Osteocyte (in vitro differentiated cells): ENCODE results near the gene ACBD4. TPM values are rescaled to one million over a fixed set of nuclear protein-coding genes. Genes with fewer than 3 reads are reported as not detected.
A peak's percentile ranks its signal among the peaks of the same experiment; 100 is the strongest.

Source experiments
- DNase-seq: peaks from one replicate; pipeline ENCODE4 v3.0.0; 2021; ENCODE audit warnings: mixed read lengths; ENCODE audit not compliant: unreplicated experiment; ENCODE audit errors: extremely low spot score
- H3K27ac Mint-ChIP-seq: one replicate; pipeline ENCODE4 v1.8.0; 2021; ENCODE audit warnings: mild to moderate bottlenecking, mixed read lengths; ENCODE audit not compliant: unreplicated experiment
- H3K27me3 Mint-ChIP-seq: one replicate; pipeline ENCODE4 v1.8.0; 2021; ENCODE audit warnings: mixed read lengths; ENCODE audit not compliant: unreplicated experiment
- H3K36me3 Mint-ChIP-seq: one replicate; pipeline ENCODE4 v1.8.0; 2021; ENCODE audit warnings: mixed read lengths; ENCODE audit not compliant: unreplicated experiment
- H3K4me1 Mint-ChIP-seq: one replicate; pipeline ENCODE4 v1.8.0; 2021; ENCODE audit warnings: mixed read lengths; ENCODE audit not compliant: unreplicated experiment
- H3K4me3 Mint-ChIP-seq: one replicate; pipeline ENCODE4 v1.8.0; 2021; ENCODE audit warnings: mild to moderate bottlenecking, moderate library complexity, mixed read lengths; ENCODE audit not compliant: unreplicated experiment
- H3K9me3 Mint-ChIP-seq: one replicate; pipeline ENCODE4 v1.8.0; 2021; ENCODE audit warnings: mixed read lengths; ENCODE audit not compliant: unreplicated experiment
- CTCF ChIP-seq: fragments of 200-600 bp; sonication (generic); IDR thresholded peaks from 2 replicates; pipeline ENCODE4 v1.5.0; 2021; ENCODE audit warnings: antibody characterized with exemption, mild to moderate bottlenecking, moderate library complexity
- total RNA-seq: library from RNA; stranded (reverse); gene quantifications from 2 replicates; pipeline ENCODE4 v1.2.1, GENCODE V29; 2021

Gene ACBD4
- total RNA-seq, 1 donor from 2014 or later: 8.1 TPM

DNA sequence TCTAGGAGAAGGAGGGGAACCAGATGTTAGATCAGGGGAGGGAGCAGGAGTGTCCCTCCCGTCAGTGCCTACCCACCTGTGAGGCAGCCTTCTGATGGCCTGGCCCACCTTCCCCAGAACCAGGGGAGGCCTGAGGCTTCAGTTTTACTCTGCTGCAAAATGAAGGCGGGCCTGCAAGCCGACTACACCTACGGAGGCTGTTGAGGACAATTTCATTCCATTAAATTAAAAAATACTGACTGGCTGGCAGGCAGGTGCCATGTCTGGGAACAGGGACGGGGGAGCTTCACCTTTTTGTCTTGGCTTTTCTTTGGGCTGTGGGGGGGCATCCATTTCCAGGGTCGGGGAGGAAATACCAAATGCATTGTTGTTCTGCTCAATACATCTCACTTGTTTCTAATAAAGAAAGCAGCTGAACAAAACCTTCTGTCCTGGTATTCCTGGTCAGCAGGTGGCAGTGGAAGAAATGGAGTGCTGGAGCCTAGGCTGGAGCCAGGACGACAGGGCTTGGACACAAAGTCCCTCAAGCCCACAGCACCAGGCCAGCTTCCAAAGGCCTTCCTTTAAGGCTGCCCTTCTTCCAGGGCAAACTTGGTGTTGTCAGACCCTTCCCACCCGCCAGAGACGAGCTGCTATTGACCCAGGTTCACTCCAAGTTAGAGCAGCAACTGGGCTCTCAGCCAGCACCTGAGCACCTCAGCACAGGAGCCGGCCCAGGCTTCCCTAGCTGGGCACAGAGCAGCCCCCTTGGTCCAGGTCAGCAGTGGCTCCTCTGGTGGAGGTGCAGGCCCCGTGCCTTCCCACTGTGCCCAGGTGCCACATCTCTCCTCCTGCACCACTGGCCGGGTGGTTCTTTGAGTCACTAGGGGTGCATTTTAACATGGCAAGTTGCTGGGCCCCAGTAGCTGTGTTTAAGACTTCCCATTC is 26.6 kb upstream of the ACBD4 start:
- TF ChIP-seq CTCF: no peak
- H3K27ac Mint-ChIP-seq: peak overlapping the region; percentile 77
- peaks cover 11% of the 10 kb centered on the region for H3K36me3 Mint-ChIP-seq
- H3K27me3 Mint-ChIP-seq: no peaks in the 10 kb centered on the region
- H3K9me3 Mint-ChIP-seq: no peaks in the 10 kb centered on the region
- H3K4me3 Mint-ChIP-seq: no peak overlapping the region
- no peak for DNase-seq
- H3K4me1 Mint-ChIP-seq: peaks cover 2% of the 10 kb centered on the region

- Mint-ChIP-seq H3K4me1 (peaks cover 8% of the 10 kb centered on the region), H3K27ac (peak overlapping the region; percentile 14), H3K4me3 (no peak overlapping the region), H3K27me3 (no peaks in the 10 kb centered on the region), H3K9me3 (no peaks in the 10 kb centered on the region), H3K36me3 (peaks cover 6% of the 10 kb centered on the region)
- no peak for DNase-seq
- TF ChIP-seq CTCF: no peak
Measured at GRCh38 chr17:45110676-45111611, 24.5 kb upstream of the ACBD4 start.

DNA sequence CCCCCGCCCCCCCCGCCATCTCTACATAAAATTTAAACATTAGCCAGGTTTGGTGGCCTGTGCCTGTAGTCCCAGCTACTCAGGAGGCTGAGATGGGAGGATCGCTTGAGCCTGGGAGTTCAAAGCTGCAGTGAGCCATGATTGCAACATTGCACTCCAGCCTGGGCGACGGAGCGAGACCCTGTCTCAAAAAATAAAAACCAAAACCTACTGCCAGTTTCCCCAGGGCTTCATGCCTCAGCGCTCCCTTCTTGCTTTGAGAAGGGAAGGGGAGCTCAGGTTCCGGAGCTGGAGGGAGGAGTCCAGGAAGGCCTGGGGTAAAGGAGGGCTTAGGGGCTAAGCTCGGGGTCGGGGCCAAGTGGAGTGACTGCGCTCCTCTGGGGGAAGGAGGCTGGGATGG is 23.6 kb upstream of the ACBD4 start:
- no peak for TF ChIP-seq CTCF
- no peaks in the 10 kb centered on the region for H3K27me3 Mint-ChIP-seq
- H3K4me1 Mint-ChIP-seq: peaks cover 13% of the 10 kb centered on the region
- H3K4me3 Mint-ChIP-seq: no peak overlapping the region
- H3K36me3 Mint-ChIP-seq: peaks cover 9% of the 10 kb centered on the region
- no peaks in the 10 kb centered on the region for H3K9me3 Mint-ChIP-seq
- H3K27ac Mint-ChIP-seq: no peak overlapping the region
- DNase-seq: no peak

DNA sequence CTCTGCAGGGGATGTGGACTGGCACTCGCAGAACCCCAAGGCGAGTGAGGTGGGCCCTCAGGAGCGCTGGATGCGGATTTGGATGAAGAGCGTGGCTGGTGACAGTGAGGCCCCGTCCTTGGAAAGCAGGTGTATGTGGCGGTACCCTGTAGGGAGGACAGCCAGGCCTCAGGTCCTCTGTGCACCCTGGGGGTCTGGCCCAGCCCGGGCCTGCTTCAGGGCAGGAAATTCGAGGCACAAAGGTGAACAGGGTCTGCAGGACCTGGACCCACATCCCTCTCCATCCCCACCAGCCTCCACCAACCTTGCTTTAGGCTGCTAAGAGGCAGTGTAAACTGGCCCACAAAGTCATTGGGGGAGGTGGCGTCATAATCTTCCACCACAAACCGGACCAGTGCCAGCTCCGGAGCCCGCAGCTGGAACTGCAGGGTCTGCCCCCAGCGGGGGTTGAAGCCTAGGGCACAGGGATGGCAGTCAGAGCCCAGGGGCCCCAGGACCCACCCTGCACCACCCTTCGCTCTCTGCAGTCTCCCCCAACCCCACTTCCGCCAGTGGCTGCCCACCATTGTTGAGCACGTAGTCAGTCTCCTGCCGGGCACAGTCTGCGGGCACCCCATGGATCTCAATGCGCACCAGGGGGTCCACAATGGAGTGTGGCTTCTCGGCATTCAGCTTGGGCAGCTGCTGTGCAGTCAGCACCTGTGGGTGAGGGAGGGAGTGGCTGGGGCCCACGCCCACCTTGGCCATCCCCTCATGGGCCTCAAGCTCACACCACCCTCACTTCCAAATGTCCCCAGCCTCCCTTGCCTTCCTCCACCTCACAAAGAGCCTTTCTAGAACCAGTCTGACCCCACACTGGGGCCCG is 22.7 kb upstream of the ACBD4 start:
- no peaks in the 10 kb centered on the region for H3K9me3 Mint-ChIP-seq
- no peak for TF ChIP-seq CTCF
- H3K36me3 Mint-ChIP-seq: peaks cover 14% of the 10 kb centered on the region
- no peak overlapping the region for H3K4me3 Mint-ChIP-seq
- H3K4me1 Mint-ChIP-seq: peaks cover 17% of the 10 kb centered on the region
- no peaks in the 10 kb centered on the region for H3K27me3 Mint-ChIP-seq
- no peak overlapping the region for H3K27ac Mint-ChIP-seq
- no peak for DNase-seq
